Measurements from ENCODE around the gene C3. TPM values are rescaled to one million over a fixed set of nuclear protein-coding genes. Genes with fewer than 3 reads are reported as not detected.
"Not testable (repeated sequence)": the region's sequence is repeated elsewhere in the genome, so short reads cannot be mapped to it uniquely, and the experiment has no call there.

The C3 gene
- total RNA-seq, 4 donors from 2014 or later = 89.1 to 548 (median 264) TPM

- DNase-seq = no peak
- H3K27ac ChIP-seq = no peak overlapping the region
- no peaks in the 10 kb centered on the region for H3K9me3 ChIP-seq
- no peaks in the 10 kb centered on the region for H3K4me1 ChIP-seq
- no peak overlapping the region for H3K4me3 ChIP-seq
- H3K36me3 ChIP-seq = no peaks in the 10 kb centered on the region
- TF ChIP-seq, protein P1, sequence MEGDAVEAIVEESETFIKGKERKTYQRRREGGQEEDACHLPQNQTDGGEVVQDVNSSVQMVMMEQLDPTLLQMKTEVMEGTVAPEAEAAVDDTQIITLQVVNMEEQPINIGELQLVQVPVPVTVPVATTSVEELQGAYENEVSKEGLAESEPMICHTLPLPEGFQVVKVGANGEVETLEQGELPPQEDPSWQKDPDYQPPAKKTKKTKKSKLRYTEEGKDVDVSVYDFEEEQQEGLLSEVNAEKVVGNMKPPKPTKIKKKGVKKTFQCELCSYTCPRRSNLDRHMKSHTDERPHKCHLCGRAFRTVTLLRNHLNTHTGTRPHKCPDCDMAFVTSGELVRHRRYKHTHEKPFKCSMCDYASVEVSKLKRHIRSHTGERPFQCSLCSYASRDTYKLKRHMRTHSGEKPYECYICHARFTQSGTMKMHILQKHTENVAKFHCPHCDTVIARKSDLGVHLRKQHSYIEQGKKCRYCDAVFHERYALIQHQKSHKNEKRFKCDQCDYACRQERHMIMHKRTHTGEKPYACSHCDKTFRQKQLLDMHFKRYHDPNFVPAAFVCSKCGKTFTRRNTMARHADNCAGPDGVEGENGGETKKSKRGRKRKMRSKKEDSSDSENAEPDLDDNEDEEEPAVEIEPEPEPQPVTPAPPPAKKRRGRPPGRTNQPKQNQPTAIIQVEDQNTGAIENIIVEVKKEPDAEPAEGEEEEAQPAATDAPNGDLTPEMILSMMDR (IDR thresholded peaks at IDR 0.05) = no peak
- no peak for TF ChIP-seq POLR2A (IDR thresholded peaks at IDR 0.05)
- peaks cover 0 to 6% of the 10 kb centered on the region in 2 donors for H3K27me3 ChIP-seq
Measured at GRCh38 chr19:6662702-6663101, 57.7 kb downstream of the C3 start.

DNA sequence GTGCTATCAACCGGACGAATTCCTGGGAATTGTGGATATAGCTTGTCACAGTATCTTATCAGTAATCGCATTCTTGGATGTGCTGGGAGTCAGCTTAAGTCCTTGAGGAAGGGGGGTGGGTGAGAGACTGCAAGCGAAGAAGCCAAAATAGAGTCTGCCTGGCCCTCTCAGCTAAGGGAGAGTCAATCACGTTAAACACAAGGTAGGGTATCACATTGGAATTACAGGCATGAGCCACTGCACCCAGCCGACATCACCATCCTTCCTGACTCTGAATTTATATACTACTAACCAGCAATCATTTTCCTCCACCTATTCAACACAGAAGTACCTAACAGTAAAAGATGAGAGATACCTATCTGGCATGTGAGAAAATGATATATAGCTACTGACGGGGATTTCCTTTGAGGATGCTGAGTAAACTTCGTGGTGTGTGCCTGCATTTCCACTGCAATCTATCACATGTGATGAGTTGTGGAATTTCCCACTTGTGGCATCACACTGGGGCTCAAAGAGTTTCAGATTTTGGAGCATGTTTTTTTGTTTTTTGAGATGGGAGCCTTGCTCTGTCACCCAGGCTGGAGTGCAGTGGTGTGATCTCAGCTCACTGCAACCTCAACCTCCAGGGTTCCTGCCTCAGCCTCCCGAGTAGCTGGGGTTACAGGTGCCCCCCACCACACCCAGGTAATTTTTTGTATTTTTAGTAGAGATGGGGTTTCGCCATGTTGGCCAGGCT lies 58.8 kb downstream of the C3 start:
- not testable (repeated sequence) for H3K36me3 ChIP-seq, H3K27ac ChIP-seq, H3K27me3 ChIP-seq, H3K4me3 ChIP-seq, H3K9me3 ChIP-seq, H3K4me1 ChIP-seq, DNase-seq

GRCh38 chr19:6660930-6661329 lies 59.5 kb downstream of the C3 start:
- no peaks in the 10 kb centered on the region for H3K36me3 ChIP-seq
- TF ChIP-seq, protein P1 (IDR thresholded peaks at IDR 0.05) = no peak
- TF ChIP-seq POLR2A (IDR thresholded peaks at IDR 0.05) = no peak
- DNase-seq = no peak
- no peaks in the 10 kb centered on the region for H3K9me3 ChIP-seq
- no peaks in the 10 kb centered on the region for H3K4me1 ChIP-seq
- H3K4me3 ChIP-seq = no peak overlapping the region
- H3K27me3 ChIP-seq = peaks cover 0 to 6% of the 10 kb centered on the region in 2 donors
- H3K27ac ChIP-seq = no peak overlapping the region

GRCh38 chr19:6656390-6656789 lies 64.1 kb downstream of the C3 start:
- H3K4me1 ChIP-seq, H3K4me3 ChIP-seq, H3K9me3 ChIP-seq, H3K27ac ChIP-seq, H3K36me3 ChIP-seq, H3K27me3 ChIP-seq, DNase-seq: not testable (repeated sequence)

GRCh38 chr19:6654347-6655310 lies 65.8 kb downstream of the C3 start:
- H3K4me3 ChIP-seq = no peak overlapping the region
- H3K4me1 ChIP-seq = no peaks in the 10 kb centered on the region
- H3K9me3 ChIP-seq = no peaks in the 10 kb centered on the region
- TF ChIP-seq, protein P1 (IDR thresholded peaks at IDR 0.05) = no peak
- no peak for TF ChIP-seq POLR2A (IDR thresholded peaks at IDR 0.05)
- peaks cover 0 to under 1% of the 10 kb centered on the region in 2 donors for H3K27me3 ChIP-seq
- H3K36me3 ChIP-seq = no peaks in the 10 kb centered on the region
- DNase-seq = peak in 2 of 3 donors; percentile 38 to 77
- peak overlapping the region in 3 of 4 donors; percentile 40 to 52 (median 42) for H3K27ac ChIP-seq

DNA sequence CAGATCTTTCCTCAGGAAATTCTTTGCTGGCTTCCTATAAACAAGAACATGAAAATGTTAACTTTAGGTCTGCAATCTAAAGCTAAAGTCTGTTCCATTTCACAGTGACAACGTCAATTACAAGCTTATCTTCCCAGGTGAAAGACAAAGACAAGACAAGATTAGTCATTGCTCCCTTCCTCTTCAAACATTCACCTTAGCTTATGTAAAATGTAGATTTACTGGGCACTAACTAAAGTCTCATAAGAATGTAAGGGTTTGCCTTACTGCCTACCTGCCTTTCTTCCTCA lies 67.7 kb downstream of the C3 start:
- TF ChIP-seq POLR2A (IDR thresholded peaks at IDR 0.05) = no peak
- TF ChIP-seq, protein P1 (IDR thresholded peaks at IDR 0.05) = no peak
- H3K4me1 ChIP-seq = no peaks in the 10 kb centered on the region
- no peaks in the 10 kb centered on the region for H3K36me3 ChIP-seq
- H3K4me3 ChIP-seq = no peak overlapping the region
- no peak for DNase-seq
- no peaks in the 10 kb centered on the region for H3K27me3 ChIP-seq
- no peaks in the 10 kb centered on the region for H3K9me3 ChIP-seq
- H3K27ac ChIP-seq = no peak overlapping the region

Data from Peyer's patch (tissue), 4 donors.